ENCODE measurements around the gene MCEMP1. TPM values are rescaled to one million over a fixed set of nuclear protein-coding genes. Genes with fewer than 3 reads are reported as not detected.

The MCEMP1 gene
- total RNA-seq, 4 donors from 2014 or later, result 0.41 TPM; not detected in 3

- WGBS, 2 donors (ENCODE audit: low coverage in 1 of 2), result 4% methylated on average over 41 of the region's 43 CpGs; no CpG with 5 or more reads in 1 of the 2 donors
- Histone ChIP-seq H3K4me3 (no peak overlapping the region), H3K4me1 (peaks cover 0 to 3% (median 0%) of the 10 kb centered on the region in 4 donors), H3K27ac (no peak overlapping the region), H3K9me3 (no peaks in the 10 kb centered on the region), H3K36me3 (no peaks in the 10 kb centered on the region), H3K27me3 (peaks cover 24% of the 10 kb centered on the region)
- in situ Hi-C loops (cut with MboI; ENCODE audit: low pct_ligation_motif_present in 1 of 4, low pct_unique_long_range_greater_than_20kb in 1 of 4, low sequenced_read_pairs in 3 of 4) (loop anchor here in 2 of 4 donors (25.0 kb wide), 2 partner anchors 142 to 308 kb away; no protein-coding TSS in a partner anchor), intact Hi-C loops (cut with DNase I; ENCODE audit: low total_unique reads) (no loop called here)
- no peak for DNase-seq
- TF ChIP-seq CTCF (IDR thresholded peaks at IDR 0.05) (no peak), POLR2A (IDR thresholded peaks at IDR 0.05) (no peak), EP300 (IDR thresholded peaks at IDR 0.05; ENCODE audit: low read depth) (no peak), POLR2AphosphoS5 (IDR thresholded peaks at IDR 0.05) (no peak)
Measured at GRCh38 chr19:7670150-7670783, 6.6 kb upstream of the MCEMP1 start.

- TF ChIP-seq POLR2AphosphoS5 (IDR thresholded peaks at IDR 0.05) (no peak), POLR2A (IDR thresholded peaks at IDR 0.05) (no peak), EP300 (IDR thresholded peaks at IDR 0.05; ENCODE audit: low read depth) (no peak), CTCF (IDR thresholded peaks at IDR 0.05) (no peak)
- WGBS, 2 donors (ENCODE audit: low coverage in 1 of 2), result 32% methylated on average over 9 of the region's 9 CpGs; no CpG with 5 or more reads in 1 of the 2 donors
- Histone ChIP-seq H3K9me3 (no peaks in the 10 kb centered on the region), H3K4me1 (peaks cover 0 to 3% (median 0%) of the 10 kb centered on the region in 4 donors), H3K4me3 (no peak overlapping the region), H3K36me3 (no peaks in the 10 kb centered on the region), H3K27me3 (peaks cover 30% of the 10 kb centered on the region), H3K27ac (no peak overlapping the region)
- no peak for DNase-seq
- intact Hi-C loops (cut with DNase I; ENCODE audit: low total_unique reads), result no loop called here
- in situ Hi-C loops (cut with MboI; ENCODE audit: low pct_ligation_motif_present in 1 of 4, low pct_unique_long_range_greater_than_20kb in 1 of 4, low sequenced_read_pairs in 3 of 4), result loop anchor here in 2 of 4 donors (25.0 kb wide), 2 partner anchors 142 to 308 kb away; no protein-coding TSS in a partner anchor
Measured at GRCh38 chr19:7670790-7671189, 6.1 kb upstream of the MCEMP1 start.

- no peak overlapping the region for H3K4me3 ChIP-seq
- H3K27me3 ChIP-seq, result peaks cover 43% of the 10 kb centered on the region
- in situ Hi-C loops (cut with MboI; ENCODE audit: low pct_ligation_motif_present in 1 of 4, low pct_unique_long_range_greater_than_20kb in 1 of 4, low sequenced_read_pairs in 3 of 4) (loop anchor here in 2 of 4 donors (25.0 kb wide), 2 partner anchors 140 to 310 kb away; no protein-coding TSS in a partner anchor), intact Hi-C loops (cut with DNase I; ENCODE audit: low total_unique reads) (no loop called here)
- H3K36me3 ChIP-seq, result no peaks in the 10 kb centered on the region
- 56% methylated on average over 9 of the region's 9 CpGs; no CpG with 5 or more reads in 1 of the 2 donors for WGBS, 2 donors (ENCODE audit: low coverage in 1 of 2)
- no peak overlapping the region for H3K27ac ChIP-seq
- TF ChIP-seq EP300 (IDR thresholded peaks at IDR 0.05; ENCODE audit: low read depth) (no peak), POLR2A (IDR thresholded peaks at IDR 0.05) (no peak), CTCF (IDR thresholded peaks at IDR 0.05) (no peak), POLR2AphosphoS5 (IDR thresholded peaks at IDR 0.05) (no peak)
- peaks cover 0 to 3% (median 0%) of the 10 kb centered on the region in 4 donors for H3K4me1 ChIP-seq
- H3K9me3 ChIP-seq, result no peaks in the 10 kb centered on the region
- DNase-seq, result no peak
Measured at GRCh38 chr19:7672522-7672921, 4.4 kb upstream of the MCEMP1 start.

GRCh38 chr19:7674010-7675005 is 2.6 kb upstream of the MCEMP1 start:
- H3K27ac ChIP-seq, result no peak overlapping the region
- peak; percentile 77 for DNase-seq
- H3K9me3 ChIP-seq, result no peaks in the 10 kb centered on the region
- peaks cover 0 to 3% (median 0%) of the 10 kb centered on the region in 4 donors for H3K4me1 ChIP-seq
- H3K4me3 ChIP-seq, result no peak overlapping the region
- no peaks in the 10 kb centered on the region for H3K36me3 ChIP-seq
- in situ Hi-C loops (cut with MboI; ENCODE audit: low pct_ligation_motif_present in 1 of 4, low pct_unique_long_range_greater_than_20kb in 1 of 4, low sequenced_read_pairs in 3 of 4) (loop anchor here in 2 of 4 donors (25.0 kb wide), 2 partner anchors 138 to 312 kb away; no protein-coding TSS in a partner anchor), intact Hi-C loops (cut with DNase I; ENCODE audit: low total_unique reads) (no loop called here)
- 51 to 56% methylated on average over 5 to 21 of the region's 21 CpGs for WGBS, 2 donors (ENCODE audit: low coverage in 1 of 2)
- TF ChIP-seq POLR2AphosphoS5 (IDR thresholded peaks at IDR 0.05) (no peak), CTCF (IDR thresholded peaks at IDR 0.05) (no peak), POLR2A (IDR thresholded peaks at IDR 0.05) (no peak)
- peaks cover 46% of the 10 kb centered on the region for H3K27me3 ChIP-seq

Data from transverse colon (tissue), 4 donors.